Neural cell (in vitro differentiated cells): Measurements from ENCODE around the gene NPHP4. TPM values are rescaled to one million over a fixed set of nuclear protein-coding genes. Genes with fewer than 3 reads are reported as not detected.

ENCODE experiments used
- H2AFZ ChIP-seq: fragments of 200-600, 300-800 bp; sonication (generic), shearing (Covaris generic); 2 replicates; pipeline ENCODE4 v1.6.0; 2014; ENCODE audit warnings: low read depth, mild to moderate bottlenecking, antibody characterized with exemption, low read length, moderate library complexity
- H3F3A ChIP-seq: fragments of 200-600 bp; shearing (Covaris generic); 2 replicates; pipeline ENCODE4 v1.6.1; 2016; ENCODE audit warnings: mild to moderate bottlenecking, moderate library complexity, mixed read lengths, antibody characterized with exemption, low read length; ENCODE audit not compliant: insufficient read depth, poor library complexity, severe bottlenecking
- H3K27ac ChIP-seq: fragments of 200-600, 300-800 bp; sonication (generic), shearing (Covaris generic); 2 replicates; pipeline ENCODE4 v1.5.1; 2014; ENCODE audit warnings: mild to moderate bottlenecking, low read length, moderate library complexity
- H3K27me3 ChIP-seq: fragments of 300-800, 200-600 bp; sonication (generic), shearing (Covaris generic); 2 replicates; pipeline ENCODE4 v1.6.0; 2014; ENCODE audit warnings: mild to moderate bottlenecking, low read depth, low read length, moderate library complexity; ENCODE audit not compliant: insufficient read depth
- H3K36me3 ChIP-seq: fragments of 300-800, 200-600 bp; sonication (generic), shearing (Covaris generic); 2 replicates; pipeline ENCODE4 v1.5.1; 2014; ENCODE audit warnings: mild to moderate bottlenecking, antibody characterized with exemption, low read length, moderate library complexity; ENCODE audit not compliant: insufficient read depth
- H3K4me2 ChIP-seq: fragments of 300-800, 200-600 bp; sonication (generic), shearing (Covaris generic); 2 replicates; pipeline ENCODE4 v1.6.0; 2014; ENCODE audit warnings: mild to moderate bottlenecking, low read length
- H3K4me3 ChIP-seq: fragments of 300-800, 200-600 bp; sonication (generic), shearing (Covaris generic); 2 replicates; pipeline ENCODE4 v1.5.1; 2014; ENCODE audit warnings: mild to moderate bottlenecking, low read length, moderate library complexity
- H3K79me2 ChIP-seq: fragments of 200-600 bp; shearing (Covaris generic); replicated peaks from 2 replicates; pipeline ENCODE4 v1.6.0; 2014; ENCODE audit warnings: mild to moderate bottlenecking, low read length, moderate library complexity; ENCODE audit not compliant: insufficient read depth
- H3K9ac ChIP-seq: fragments of 300-800, 200-600 bp; sonication (generic), shearing (Covaris generic); 2 replicates; pipeline ENCODE4 v1.6.1; 2016; ENCODE audit warnings: mild to moderate bottlenecking, low read length, mixed read lengths
- H3K9me2 ChIP-seq: fragments of 200-600 bp; shearing (Covaris generic); 2 replicates; pipeline ENCODE4 v1.6.1; 2016; ENCODE audit warnings: mild to moderate bottlenecking, low read length, mixed read lengths; ENCODE audit not compliant: insufficient read depth
- H3K9me3 ChIP-seq: fragments of 200-600, 300-800 bp; sonication (generic), shearing (Covaris generic); 2 replicates; pipeline ENCODE4 v1.6.1; 2016; ENCODE audit warnings: mild to moderate bottlenecking, mixed run types, low read length, moderate library complexity, mixed read lengths
- H4K20me1 ChIP-seq: fragments of 200-600 bp; shearing (Covaris generic); 2 replicates; pipeline ENCODE4 v1.6.1; 2016; ENCODE audit warnings: mild to moderate bottlenecking, mixed run types; ENCODE audit not compliant: insufficient read depth
- CTCF ChIP-seq: fragments of 450-650 bp; IDR thresholded peaks from 2 replicates; pipeline ENCODE4 v1.5.1; 2014; ENCODE audit warnings: antibody characterized with exemption, mild to moderate bottlenecking, moderate library complexity; ENCODE audit not compliant: poor library complexity, severe bottlenecking
- EP300 ChIP-seq: fragments of 450-650 bp; conservative IDR thresholded peaks from 2 replicates; pipeline ENCODE4 v1.6.1; 2014; ENCODE audit warnings: antibody characterized with exemption, mild to moderate bottlenecking, moderate library complexity; ENCODE audit not compliant: poor library complexity, severe bottlenecking
- EZH2 ChIP-seq: fragments of 200-600, 300-800 bp; shearing (Covaris generic), sonication (generic); IDR thresholded peaks from 2 replicates; pipeline ENCODE4 v1.6.1; 2014; ENCODE audit warnings: antibody characterized with exemption, low read length, borderline replicate concordance, mild to moderate bottlenecking; ENCODE audit not compliant: insufficient read depth, poor library complexity, severe bottlenecking
- MXI1 ChIP-seq: fragments of 450-650 bp; conservative IDR thresholded peaks from 2 replicates; pipeline ENCODE4 v1.6.1; 2014; ENCODE audit warnings: antibody characterized with exemption, mild to moderate bottlenecking; ENCODE audit not compliant: poor library complexity, severe bottlenecking
- POLR2AphosphoS5 ChIP-seq: IDR thresholded peaks from 2 replicates; pipeline ENCODE4 v1.6.1; 2012
- RAD21 ChIP-seq: fragments of 450-650 bp; conservative IDR thresholded peaks from 2 replicates; pipeline ENCODE4 v1.6.1; 2014; ENCODE audit warnings: antibody characterized with exemption, mild to moderate bottlenecking, moderate library complexity
- REST ChIP-seq: IDR thresholded peaks from 2 replicates; pipeline ENCODE4 v1.6.1; 2012; ENCODE audit warnings: borderline replicate concordance
- SMC3 ChIP-seq: fragments of 450-650 bp; conservative IDR thresholded peaks from 2 replicates; pipeline ENCODE4 v1.6.1; 2014; ENCODE audit warnings: antibody characterized with exemption, mild to moderate bottlenecking, moderate library complexity; ENCODE audit not compliant: poor library complexity
- TAF1 ChIP-seq: IDR thresholded peaks from 2 replicates; pipeline ENCODE4 v1.6.1; 2012; ENCODE audit warnings: low read depth
- polyA plus RNA-seq: library from polyadenylated mRNA; depleted of rRNA; stranded (reverse); fragments of >200 nt; gene quantifications from 2 replicates; pipeline ENCODE4 v1.2.3, GENCODE V29; 2014

The NPHP4 gene
- polyA plus RNA-seq, 1 donor from 2014 or later: 17.1 TPM

- TF ChIP-seq EP300: no peak
- no peak for TF ChIP-seq EZH2
- TF ChIP-seq MXI1: no peak
- no peak for TF ChIP-seq CTCF
- no peak for TF ChIP-seq RAD21
- no peak for TF ChIP-seq POLR2AphosphoS5
- no peak for TF ChIP-seq TAF1
- TF ChIP-seq SMC3: no peak
- TF ChIP-seq REST: no peak
- Histone ChIP-seq H3K27ac (no peak overlapping the region), H3K4me2 (no peak overlapping the region), H3K9me2 (no peaks in the 10 kb centered on the region), H4K20me1 (no peaks in the 10 kb centered on the region), H3K9me3 (no peaks in the 10 kb centered on the region), H3F3A (no peaks in the 10 kb centered on the region), H3K4me3 (no peak overlapping the region), H3K27me3 (no peaks in the 10 kb centered on the region), H3K79me2 (no peaks in the 10 kb centered on the region), H3K9ac (no peak overlapping the region), H3K36me3 (no peaks in the 10 kb centered on the region), H2AFZ (no peak overlapping the region)
Observed at GRCh38 chr1:6037338-6037762, 45.1 kb upstream of the NPHP4 start.

- H2AFZ ChIP-seq: no peak overlapping the region
- H3K9me3 ChIP-seq: no peaks in the 10 kb centered on the region
- no peaks in the 10 kb centered on the region for H4K20me1 ChIP-seq
- no peak overlapping the region for H3K4me2 ChIP-seq
- H3K27ac ChIP-seq: no peak overlapping the region
- H3K27me3 ChIP-seq: no peaks in the 10 kb centered on the region
- no peak overlapping the region for H3K4me3 ChIP-seq
- H3K79me2 ChIP-seq: no peaks in the 10 kb centered on the region
- TF ChIP-seq EP300 (no peak), EZH2 (no peak), SMC3 (no peak), POLR2AphosphoS5 (no peak), RAD21 (no peak), CTCF (no peak), TAF1 (no peak), REST (no peak), MXI1 (no peak)
- H3K36me3 ChIP-seq: no peaks in the 10 kb centered on the region
- H3F3A ChIP-seq: no peaks in the 10 kb centered on the region
- no peaks in the 10 kb centered on the region for H3K9me2 ChIP-seq
- no peak overlapping the region for H3K9ac ChIP-seq
Observed at GRCh38 chr1:6035719-6036118, 43.5 kb upstream of the NPHP4 start.
